ENCODE measurements around the gene UBIAD1.

UBIAD1 gene

GRCh38 chr1:11238311-11238710, 34.7 kb upstream of the UBIAD1 start:
- DNase-seq, result no peak
- peaks cover 67% of the 10 kb centered on the region for H3K36me3 ChIP-seq (replicated peaks)
- TF ChIP-seq, protein P1, sequence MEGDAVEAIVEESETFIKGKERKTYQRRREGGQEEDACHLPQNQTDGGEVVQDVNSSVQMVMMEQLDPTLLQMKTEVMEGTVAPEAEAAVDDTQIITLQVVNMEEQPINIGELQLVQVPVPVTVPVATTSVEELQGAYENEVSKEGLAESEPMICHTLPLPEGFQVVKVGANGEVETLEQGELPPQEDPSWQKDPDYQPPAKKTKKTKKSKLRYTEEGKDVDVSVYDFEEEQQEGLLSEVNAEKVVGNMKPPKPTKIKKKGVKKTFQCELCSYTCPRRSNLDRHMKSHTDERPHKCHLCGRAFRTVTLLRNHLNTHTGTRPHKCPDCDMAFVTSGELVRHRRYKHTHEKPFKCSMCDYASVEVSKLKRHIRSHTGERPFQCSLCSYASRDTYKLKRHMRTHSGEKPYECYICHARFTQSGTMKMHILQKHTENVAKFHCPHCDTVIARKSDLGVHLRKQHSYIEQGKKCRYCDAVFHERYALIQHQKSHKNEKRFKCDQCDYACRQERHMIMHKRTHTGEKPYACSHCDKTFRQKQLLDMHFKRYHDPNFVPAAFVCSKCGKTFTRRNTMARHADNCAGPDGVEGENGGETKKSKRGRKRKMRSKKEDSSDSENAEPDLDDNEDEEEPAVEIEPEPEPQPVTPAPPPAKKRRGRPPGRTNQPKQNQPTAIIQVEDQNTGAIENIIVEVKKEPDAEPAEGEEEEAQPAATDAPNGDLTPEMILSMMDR (IDR thresholded peaks at IDR 0.05; ENCODE audit: low read depth, low read length, missing control alignments), result no peak
- in situ Hi-C loops (cut with HindIII; ENCODE audit: low pct_ligation_motif_present, low sequenced_read_pairs), result loop anchor here (25.0 kb wide), 1 partner anchor 399 kb away; no protein-coding TSS in a partner anchor
- H3K27me3 ChIP-seq (replicated peaks), result no peaks in the 10 kb centered on the region
- H3K27ac ChIP-seq, result no peak overlapping the region
- no peak overlapping the region for H3K4me3 ChIP-seq (ENCODE audit: low read depth, low read length)

- H3K27me3 ChIP-seq (replicated peaks), result no peaks in the 10 kb centered on the region
- TF ChIP-seq, protein P1 (IDR thresholded peaks at IDR 0.05; ENCODE audit: low read depth, low read length, missing control alignments), result no peak
- in situ Hi-C loops (cut with HindIII; ENCODE audit: low pct_ligation_motif_present, low sequenced_read_pairs), result loop anchor here (25.0 kb wide), 1 partner anchor 392 kb away; no protein-coding TSS in a partner anchor
- H3K4me3 ChIP-seq (ENCODE audit: low read depth, low read length), result no peak overlapping the region
- no peak for DNase-seq
- H3K27ac ChIP-seq, result no peak overlapping the region
- peaks cover 59% of the 10 kb centered on the region for H3K36me3 ChIP-seq (replicated peaks)
Measured at GRCh38 chr1:11245248-11245647, 27.8 kb upstream of the UBIAD1 start.

DNA sequence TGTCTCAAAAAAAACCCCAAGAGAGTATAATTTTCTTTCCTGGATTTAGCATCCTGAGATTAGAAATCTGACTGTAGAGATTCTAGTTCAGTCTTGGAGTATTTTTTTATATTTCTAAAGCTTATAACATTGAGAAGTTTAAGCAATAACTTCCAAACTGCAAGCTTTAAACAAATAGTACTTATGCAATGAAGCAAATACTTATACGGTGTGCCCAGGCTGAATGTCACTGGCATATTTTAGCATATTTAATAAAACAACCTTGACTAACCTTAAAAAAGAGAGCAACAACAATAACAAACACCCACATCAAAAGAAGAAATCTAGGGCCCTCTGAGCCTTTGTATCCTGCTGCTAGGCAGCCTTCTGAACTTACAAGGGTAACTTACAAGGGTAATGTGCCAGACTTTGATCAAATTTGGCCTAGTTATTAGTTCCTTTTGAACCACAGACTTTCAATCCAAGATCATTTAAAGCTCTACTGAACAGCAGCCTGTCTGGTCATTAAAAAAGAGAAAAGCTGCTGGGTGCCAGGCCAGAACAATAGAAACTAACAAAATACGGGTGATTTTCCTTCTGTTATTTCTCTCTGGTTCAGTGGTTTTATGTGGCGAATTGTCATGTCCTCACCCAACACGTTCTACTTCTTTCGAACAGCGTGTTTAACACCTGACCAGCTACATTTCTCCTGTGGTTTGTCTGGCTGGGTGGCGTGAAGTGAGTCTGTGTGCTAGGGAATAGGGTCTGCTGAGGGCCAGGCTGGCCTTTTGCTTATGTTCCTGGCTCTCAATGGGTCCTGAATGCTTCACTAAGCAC, 26.9 kb upstream of the UBIAD1 start:
- Histone ChIP-seq H3K4me3 (ENCODE audit: low read depth, low read length) (no peak overlapping the region), H3K27me3 (replicated peaks) (no peaks in the 10 kb centered on the region), H3K36me3 (replicated peaks) (peaks cover 58% of the 10 kb centered on the region), H3K27ac (no peak overlapping the region)
- no peak for DNase-seq
- TF ChIP-seq, protein P1 (IDR thresholded peaks at IDR 0.05; ENCODE audit: low read depth, low read length, missing control alignments), result no peak
- in situ Hi-C loops (cut with HindIII; ENCODE audit: low pct_ligation_motif_present, low sequenced_read_pairs), result loop anchor here (25.0 kb wide), 1 partner anchor 391 kb away; no protein-coding TSS in a partner anchor

DNA sequence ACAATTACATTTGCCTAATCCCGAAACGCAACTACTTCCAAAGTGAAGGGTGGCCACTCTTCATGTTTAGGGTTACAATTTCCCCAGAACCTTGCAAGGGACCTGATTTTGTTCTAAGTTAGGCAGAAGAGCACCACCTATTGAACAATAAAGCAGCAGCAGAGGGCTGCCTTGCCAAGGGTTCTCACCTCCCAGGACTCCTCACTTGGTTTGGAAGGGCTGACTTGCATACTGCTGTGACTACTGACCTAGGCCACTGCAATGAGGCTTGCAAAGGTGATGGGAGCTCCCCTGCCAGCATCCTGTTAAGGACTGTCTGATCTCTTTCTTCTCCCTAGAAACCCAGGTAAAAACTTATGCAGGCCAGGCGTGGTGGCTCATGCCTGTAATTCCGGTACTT, 24.8 kb upstream of the UBIAD1 start:
- no peak overlapping the region for H3K4me3 ChIP-seq (ENCODE audit: low read depth, low read length)
- DNase-seq, result no peak
- H3K27ac ChIP-seq, result no peak overlapping the region
- TF ChIP-seq, protein P1 (IDR thresholded peaks at IDR 0.05; ENCODE audit: low read depth, low read length, missing control alignments), result no peak
- in situ Hi-C loops (cut with HindIII; ENCODE audit: low pct_ligation_motif_present, low sequenced_read_pairs), result loop anchor here (25.0 kb wide), 1 partner anchor 389 kb away; no protein-coding TSS in a partner anchor
- no peaks in the 10 kb centered on the region for H3K27me3 ChIP-seq (replicated peaks)
- H3K36me3 ChIP-seq (replicated peaks), result peaks cover 61% of the 10 kb centered on the region

GRCh38 chr1:11252538-11252937, 20.5 kb upstream of the UBIAD1 start:
- Histone ChIP-seq H3K4me3 (ENCODE audit: low read depth, low read length) (no peak overlapping the region), H3K36me3 (replicated peaks) (peaks cover 62% of the 10 kb centered on the region), H3K27ac (no peak overlapping the region), H3K27me3 (replicated peaks) (no peaks in the 10 kb centered on the region)
- in situ Hi-C loops (cut with HindIII; ENCODE audit: low pct_ligation_motif_present, low sequenced_read_pairs), result no loop called here
- DNase-seq, result no peak
- TF ChIP-seq, protein P1 (IDR thresholded peaks at IDR 0.05; ENCODE audit: low read depth, low read length, missing control alignments), result no peak
